BE2C (cell line): ENCODE measurements around the gene GRIK4.

ENCODE experiments used
- DNase-seq: peaks from one replicate; pipeline ENCODE4 v3.0.0-alpha.2; 2020
- H3K27me3 ChIP-seq: fragments of 250-450 bp; sonication (Bioruptor Pico); 2 replicates; pipeline ENCODE4 v1.5.1; 2020; ENCODE audit warnings: mild to moderate bottlenecking
- H3K36me3 ChIP-seq: fragments of 250-450 bp; sonication (Bioruptor Pico); 2 replicates; pipeline ENCODE4 v1.5.1; 2020; ENCODE audit warnings: mild to moderate bottlenecking
- H3K4me1 ChIP-seq: fragments of 250-450 bp; sonication (Bioruptor Pico); 2 replicates; pipeline ENCODE4 v1.5.1; 2020
- H3K4me3 ChIP-seq: 2 replicates; pipeline ENCODE4 v1.5.1; 2011; ENCODE audit warnings: low read depth, low read length
- H3K9me3 ChIP-seq: fragments of 250-450 bp; sonication (Bioruptor Pico); 2 replicates; pipeline ENCODE4 v1.5.1; 2020
- CTCF ChIP-seq: IDR thresholded peaks from 2 replicates; pipeline ENCODE4 v1.5.1; 2012; ENCODE audit warnings: mild to moderate bottlenecking, low read depth, low read length

GRIK4 gene

GRCh38 chr11:120689596-120690275 is 178.2 kb downstream of the GRIK4 start:
- Histone ChIP-seq H3K4me3 (no peak overlapping the region), H3K27me3 (no peaks in the 10 kb centered on the region), H3K36me3 (no peaks in the 10 kb centered on the region), H3K9me3 (no peaks in the 10 kb centered on the region), H3K4me1 (no peaks in the 10 kb centered on the region)
- TF ChIP-seq CTCF, result no peak
- no peak for DNase-seq

GRCh38 chr11:120690406-120690805 is 178.9 kb downstream of the GRIK4 start:
- H3K36me3 ChIP-seq, result no peaks in the 10 kb centered on the region
- no peaks in the 10 kb centered on the region for H3K27me3 ChIP-seq
- no peak overlapping the region for H3K4me3 ChIP-seq
- H3K9me3 ChIP-seq, result no peaks in the 10 kb centered on the region
- H3K4me1 ChIP-seq, result no peaks in the 10 kb centered on the region
- no peak for DNase-seq
- TF ChIP-seq CTCF, result no peak

GRCh38 chr11:120694726-120695125 is 183.2 kb downstream of the GRIK4 start:
- TF ChIP-seq CTCF, result no peak
- Histone ChIP-seq H3K27me3 (no peaks in the 10 kb centered on the region), H3K4me3 (no peak overlapping the region), H3K4me1 (no peaks in the 10 kb centered on the region), H3K9me3 (no peaks in the 10 kb centered on the region), H3K36me3 (no peaks in the 10 kb centered on the region)
- DNase-seq, result no peak

- Histone ChIP-seq H3K4me1 (no peaks in the 10 kb centered on the region), H3K9me3 (no peaks in the 10 kb centered on the region), H3K36me3 (no peaks in the 10 kb centered on the region), H3K4me3 (no peak overlapping the region), H3K27me3 (no peaks in the 10 kb centered on the region)
- no peak for TF ChIP-seq CTCF
- no peak for DNase-seq
Measured at GRCh38 chr11:120695426-120695825, 183.9 kb downstream of the GRIK4 start.

DNA sequence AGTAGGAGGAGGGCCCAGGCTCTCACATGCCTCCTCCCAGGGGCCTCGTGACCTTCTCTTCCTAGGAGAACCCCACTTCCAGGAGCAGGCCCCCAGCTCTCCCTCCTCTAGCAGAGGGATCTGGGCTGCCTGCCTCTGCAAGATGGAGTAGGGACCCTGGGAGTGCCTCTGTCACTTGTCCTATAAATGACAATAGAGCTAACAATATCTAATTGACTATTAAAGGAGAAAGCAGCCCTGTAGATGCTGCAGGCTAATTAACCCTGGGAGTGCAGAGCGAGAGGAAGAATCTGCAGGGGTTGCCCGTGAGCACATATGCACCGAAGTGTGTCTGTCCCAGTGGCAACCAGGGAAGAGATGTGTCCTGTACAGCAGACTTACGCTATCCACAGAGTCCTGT is 184.4 kb downstream of the GRIK4 start:
- no peak overlapping the region for H3K4me3 ChIP-seq
- no peaks in the 10 kb centered on the region for H3K9me3 ChIP-seq
- H3K4me1 ChIP-seq, result no peaks in the 10 kb centered on the region
- DNase-seq, result no peak
- no peak for TF ChIP-seq CTCF
- no peaks in the 10 kb centered on the region for H3K36me3 ChIP-seq
- H3K27me3 ChIP-seq, result no peaks in the 10 kb centered on the region

DNA sequence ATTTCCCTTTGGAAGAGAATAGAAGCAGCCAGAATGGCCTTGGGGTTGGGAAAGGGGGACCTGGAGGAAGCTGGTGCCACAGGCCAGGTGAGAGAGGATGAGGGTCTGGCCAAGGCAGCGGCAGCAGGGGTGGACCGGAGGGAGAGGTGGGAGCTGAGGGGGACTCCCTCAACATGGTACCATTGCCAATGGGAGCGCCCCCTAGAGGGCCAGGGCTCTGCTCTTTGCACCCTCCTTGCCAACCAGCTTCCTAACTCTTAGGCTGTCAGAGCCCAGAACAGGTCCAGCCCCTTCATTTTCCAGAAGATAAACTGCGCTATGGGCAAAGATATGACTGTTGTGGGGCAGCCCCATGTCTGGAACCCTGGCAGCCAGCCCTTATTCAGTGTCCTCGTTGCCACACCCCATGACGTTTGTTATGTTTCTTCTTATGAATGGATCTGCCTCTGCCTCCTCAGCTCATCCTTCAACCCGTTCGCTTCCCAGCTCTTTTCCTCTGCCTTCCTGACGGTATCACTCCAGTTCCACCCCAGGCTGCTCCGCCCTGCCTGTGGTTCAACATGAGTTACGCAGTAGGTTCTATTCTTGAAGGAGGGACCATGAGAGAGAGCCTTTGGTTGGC is 185.2 kb downstream of the GRIK4 start:
- TF ChIP-seq CTCF, result peak; percentile 22; the same call in 1 of the 2 replicates
- Histone ChIP-seq H3K36me3 (no peaks in the 10 kb centered on the region), H3K27me3 (no peaks in the 10 kb centered on the region), H3K4me1 (no peaks in the 10 kb centered on the region), H3K9me3 (no peaks in the 10 kb centered on the region), H3K4me3 (no peak overlapping the region)
- DNase-seq, result no peak
